Cardiac muscle cell (in vitro differentiated cells and primary cell): ENCODE results near the gene SBF2. TPM values are rescaled to one million over a fixed set of nuclear protein-coding genes. Genes with fewer than 3 reads are reported as not detected.

Experiments
- DNase-seq, 2 donors: peaks; one replicate each; pipeline versions ENCODE4 v3.0.0 to v3.0.0-alpha.2; 2010 to 2017; ENCODE audit warnings: low read depth in 1 of 2, low spot score in 1 of 2
- H3K27ac ChIP-seq: fragments of 200-600 bp; sonication (generic); 2 replicates; pipeline ENCODE4 v1.5.1; 2016
- H3K27me3 ChIP-seq: fragments of 200-600 bp; sonication (generic); 2 replicates; pipeline ENCODE4 v1.6.0; 2016; ENCODE audit warnings: control low read depth
- H3K36me3 ChIP-seq: fragments of 200-600 bp; sonication (generic); 2 replicates; pipeline ENCODE4 v1.5.1; 2016; ENCODE audit warnings: control low read depth
- H3K4me1 ChIP-seq: fragments of 200-600 bp; sonication (generic); 2 replicates; pipeline ENCODE4 v1.8.1; 2017; ENCODE audit warnings: low read depth, mild to moderate bottlenecking, mixed run types
- H3K4me3 ChIP-seq: fragments of 200-600 bp; sonication (generic); 2 replicates; pipeline ENCODE4 v1.5.1; 2016; ENCODE audit warnings: mild to moderate bottlenecking
- H3K9me3 ChIP-seq: fragments of 200-600 bp; sonication (generic); 2 replicates; pipeline ENCODE4 v1.5.1; 2017; ENCODE audit warnings: low read depth, mild to moderate bottlenecking, control low read depth
- polyA plus RNA-seq: library from polyadenylated mRNA; unstranded; fragments of >200 nt; fragmentation: Nextera tagmentation; extraction: Ambion mirVana; gene quantifications from 2 replicates; pipeline ENCODE4 v1.2.1, GENCODE V29; 2016
- total RNA-seq: library from RNA; depleted of rRNA; stranded (reverse); fragments of >200 nt; gene quantifications from 2 replicates; pipeline ENCODE4 v1.2.3, GENCODE V29; 2016
- TF ChIP-seq, protein P1 (sequence below): IDR thresholded peaks from 2 replicates; pipeline ENCODE4 v1.5.1; 2012; ENCODE audit warnings: low read depth, mild to moderate bottlenecking, low read length

SBF2 gene
- total and polyA plus RNA-seq, 2 experiments from 2014 or later = 13.3 to 32.3 TPM

DNA sequence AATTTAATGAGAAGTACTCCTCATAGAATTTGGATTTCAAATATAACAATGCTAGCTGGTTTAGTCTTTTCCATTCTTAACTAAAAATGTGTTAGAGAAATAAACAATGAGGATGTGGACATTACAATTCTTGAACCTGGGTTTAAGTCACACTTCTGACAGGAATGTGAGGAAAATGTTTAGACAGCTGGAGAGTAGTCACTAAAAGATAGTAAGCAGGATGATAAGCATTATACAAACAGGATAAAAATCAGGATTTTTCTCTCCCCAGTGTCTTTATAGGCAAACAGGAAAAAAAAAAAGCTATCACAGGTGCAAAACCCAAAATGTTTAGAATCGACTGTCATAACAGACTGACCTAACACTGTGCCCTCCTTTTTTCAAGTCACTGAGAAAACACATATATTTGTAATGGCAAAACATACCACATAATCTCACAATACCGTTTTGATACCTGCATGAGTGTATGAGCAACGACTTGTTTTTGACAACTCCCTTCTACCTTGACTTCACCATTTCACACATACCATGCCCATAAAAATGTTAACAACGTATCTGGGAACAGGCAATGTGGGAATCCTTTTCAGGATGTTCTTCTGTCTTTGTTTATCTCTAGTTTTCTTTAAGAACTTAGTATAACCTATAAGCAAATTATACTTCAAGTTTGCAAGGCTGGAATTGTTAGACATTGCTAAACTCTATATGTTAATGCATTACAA, 242.0 kb downstream of the SBF2 start:
- Histone ChIP-seq H3K4me3 (no peak overlapping the region), H3K4me1 (peaks cover 8% of the 10 kb centered on the region), H3K27ac (no peak overlapping the region), H3K27me3 (no peaks in the 10 kb centered on the region), H3K36me3 (no peaks in the 10 kb centered on the region), H3K9me3 (no peaks in the 10 kb centered on the region)
- TF ChIP-seq, protein P1, sequence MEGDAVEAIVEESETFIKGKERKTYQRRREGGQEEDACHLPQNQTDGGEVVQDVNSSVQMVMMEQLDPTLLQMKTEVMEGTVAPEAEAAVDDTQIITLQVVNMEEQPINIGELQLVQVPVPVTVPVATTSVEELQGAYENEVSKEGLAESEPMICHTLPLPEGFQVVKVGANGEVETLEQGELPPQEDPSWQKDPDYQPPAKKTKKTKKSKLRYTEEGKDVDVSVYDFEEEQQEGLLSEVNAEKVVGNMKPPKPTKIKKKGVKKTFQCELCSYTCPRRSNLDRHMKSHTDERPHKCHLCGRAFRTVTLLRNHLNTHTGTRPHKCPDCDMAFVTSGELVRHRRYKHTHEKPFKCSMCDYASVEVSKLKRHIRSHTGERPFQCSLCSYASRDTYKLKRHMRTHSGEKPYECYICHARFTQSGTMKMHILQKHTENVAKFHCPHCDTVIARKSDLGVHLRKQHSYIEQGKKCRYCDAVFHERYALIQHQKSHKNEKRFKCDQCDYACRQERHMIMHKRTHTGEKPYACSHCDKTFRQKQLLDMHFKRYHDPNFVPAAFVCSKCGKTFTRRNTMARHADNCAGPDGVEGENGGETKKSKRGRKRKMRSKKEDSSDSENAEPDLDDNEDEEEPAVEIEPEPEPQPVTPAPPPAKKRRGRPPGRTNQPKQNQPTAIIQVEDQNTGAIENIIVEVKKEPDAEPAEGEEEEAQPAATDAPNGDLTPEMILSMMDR = no peak
- DNase-seq = peak in 1 of 2 donors; percentile 22

DNA sequence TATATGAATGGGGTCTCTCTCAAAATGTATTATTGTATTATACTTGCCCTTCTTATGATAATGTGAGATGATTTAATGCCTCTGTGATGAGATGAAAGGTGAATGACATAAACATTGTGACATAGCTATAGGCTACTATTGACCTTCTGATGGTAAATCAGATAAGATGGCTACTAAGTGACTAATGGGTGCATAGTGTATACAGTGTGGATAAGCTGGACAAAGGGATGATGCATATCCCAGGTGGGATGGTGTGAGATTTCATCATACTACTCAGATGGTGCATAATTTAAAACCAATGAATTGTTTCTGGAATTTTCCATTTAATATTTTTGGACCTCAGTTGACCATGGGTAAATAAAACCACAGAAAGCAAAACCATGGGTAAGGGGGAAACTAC, 243.5 kb downstream of the SBF2 start:
- H3K27ac ChIP-seq = no peak overlapping the region
- H3K4me1 ChIP-seq = peaks cover 8% of the 10 kb centered on the region
- no peaks in the 10 kb centered on the region for H3K27me3 ChIP-seq
- H3K36me3 ChIP-seq = no peaks in the 10 kb centered on the region
- TF ChIP-seq, protein P1 = no peak
- no peak overlapping the region for H3K4me3 ChIP-seq
- H3K9me3 ChIP-seq = no peaks in the 10 kb centered on the region
- no peak for DNase-seq

DNA sequence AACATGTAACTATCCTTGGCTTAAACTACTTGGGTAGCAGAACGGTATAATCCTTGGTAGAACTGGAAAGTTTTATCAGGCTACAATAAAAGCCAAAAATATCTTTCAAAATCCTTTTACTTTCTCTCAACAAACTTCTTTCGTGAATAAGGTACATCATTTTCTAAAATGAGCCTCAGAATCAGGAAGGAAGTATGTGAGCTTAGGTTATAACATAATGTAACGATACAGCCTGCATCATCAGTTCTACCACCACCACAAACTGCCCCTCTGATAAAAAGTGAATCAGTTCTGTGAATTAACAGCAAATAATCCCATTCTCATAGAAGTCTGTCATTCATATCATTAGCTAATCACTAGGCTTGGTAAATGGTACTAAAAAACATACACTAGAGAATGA, 244.3 kb downstream of the SBF2 start:
- H3K4me3 ChIP-seq = no peak overlapping the region
- H3K36me3 ChIP-seq = no peaks in the 10 kb centered on the region
- TF ChIP-seq, protein P1 = no peak
- H3K4me1 ChIP-seq = peaks cover 8% of the 10 kb centered on the region
- no peaks in the 10 kb centered on the region for H3K27me3 ChIP-seq
- DNase-seq = no peak
- H3K27ac ChIP-seq = no peak overlapping the region
- H3K9me3 ChIP-seq = no peaks in the 10 kb centered on the region

DNA sequence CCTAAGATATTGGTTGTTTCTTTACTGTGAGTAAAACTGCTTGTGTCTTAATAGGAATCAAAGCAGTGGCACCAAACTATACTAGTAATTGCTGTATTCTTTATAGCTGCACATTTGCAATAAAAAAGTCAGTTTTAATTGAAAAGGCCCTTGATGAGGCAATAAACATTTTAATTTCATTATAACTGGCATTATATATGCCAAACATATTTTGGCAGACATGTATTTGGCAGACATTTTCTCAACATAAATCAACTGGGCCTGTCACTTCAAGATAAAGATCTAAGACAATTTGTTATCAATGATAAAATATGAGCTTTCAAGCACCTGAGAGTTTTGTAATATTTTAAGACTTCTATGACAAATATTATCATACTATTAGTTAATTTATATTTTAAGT, 245.7 kb downstream of the SBF2 start:
- no peak for DNase-seq
- H3K9me3 ChIP-seq = no peaks in the 10 kb centered on the region
- H3K4me1 ChIP-seq = peaks cover 8% of the 10 kb centered on the region
- no peaks in the 10 kb centered on the region for H3K27me3 ChIP-seq
- no peak overlapping the region for H3K4me3 ChIP-seq
- TF ChIP-seq, protein P1 = no peak
- H3K27ac ChIP-seq = no peak overlapping the region
- H3K36me3 ChIP-seq = no peaks in the 10 kb centered on the region

DNA sequence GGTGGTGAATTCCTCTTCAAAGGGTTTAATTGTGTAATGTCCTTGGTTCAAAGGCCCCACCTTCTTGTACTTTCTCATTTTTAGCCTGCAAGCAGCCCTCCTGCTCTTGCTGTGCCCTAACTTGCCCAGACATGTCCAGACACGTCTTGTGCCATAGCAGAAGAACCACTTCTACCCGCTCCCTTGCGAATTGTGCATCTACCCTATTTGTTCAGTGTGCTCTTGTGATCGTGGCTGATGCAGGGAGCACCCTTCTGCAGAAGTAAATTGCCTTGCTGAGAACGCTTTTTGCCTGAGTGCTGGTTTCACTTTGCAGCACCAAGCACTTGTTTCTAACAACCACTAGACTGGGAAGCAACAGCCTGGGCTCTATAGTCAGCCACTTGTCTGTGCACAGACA, 249.4 kb downstream of the SBF2 start:
- no peak for DNase-seq
- Histone ChIP-seq H3K4me3 (no peak overlapping the region), H3K27me3 (no peaks in the 10 kb centered on the region), H3K27ac (no peak overlapping the region), H3K9me3 (no peaks in the 10 kb centered on the region), H3K4me1 (peaks cover 7% of the 10 kb centered on the region), H3K36me3 (no peaks in the 10 kb centered on the region)
- TF ChIP-seq, protein P1 = no peak
